NB4 (cell line): ENCODE data around the gene NR1H4.

Source experiments
- DNase-seq: peaks from one replicate; pipeline ENCODE4 v3.0.0; 2010; ENCODE audit warnings: low read depth
- H3K4me3 ChIP-seq: one replicate; pipeline ENCODE4 v1.5.1; 2011; ENCODE audit warnings: mild to moderate bottlenecking, low read depth, low read length, moderate library complexity
- CTCF ChIP-seq: IDR thresholded peaks from one replicate; pipeline ENCODE4 v1.5.1; 2012; ENCODE audit warnings: low read depth, low read length
- MAX ChIP-seq: IDR thresholded peaks from 2 replicates; pipeline ENCODE4 v1.6.1; 2011; ENCODE audit warnings: low read depth, low read length
- MYC ChIP-seq: IDR thresholded peaks from 2 replicates; pipeline ENCODE4 v1.6.1; 2011; ENCODE audit warnings: low read depth, low read length
- POLR2A ChIP-seq: IDR thresholded peaks from 2 replicates; pipeline ENCODE4 v1.6.1; 2011; ENCODE audit warnings: mild to moderate bottlenecking; ENCODE audit not compliant: insufficient read length; ENCODE audit errors: extremely low read depth

Gene NR1H4

GRCh38 chr12:100473050-100473715 lies 483 bp upstream of the NR1H4 start:
- TF ChIP-seq POLR2A (no peak), MAX (no peak), MYC (no peak), CTCF (no peak)
- no peak for DNase-seq
- no peak overlapping the region for H3K4me3 ChIP-seq

- H3K4me3 ChIP-seq, result no peak overlapping the region
- TF ChIP-seq MAX, result no peak
- TF ChIP-seq MYC, result no peak
- no peak for TF ChIP-seq CTCF
- TF ChIP-seq POLR2A, result no peak
- DNase-seq, result no peak
Measured at GRCh38 chr12:100474617-100475016, 951 bp downstream of the NR1H4 start.

GRCh38 chr12:100476013-100476751 lies 2.5 kb downstream of the NR1H4 start:
- no peak overlapping the region for H3K4me3 ChIP-seq
- no peak for DNase-seq
- TF ChIP-seq MAX (no peak), POLR2A (no peak), CTCF (no peak), MYC (no peak)

- no peak overlapping the region for H3K4me3 ChIP-seq
- DNase-seq, result no peak
- TF ChIP-seq MAX (no peak), MYC (no peak), CTCF (no peak), POLR2A (no peak)
Measured at GRCh38 chr12:100481021-100481420, 7.4 kb downstream of the NR1H4 start.

- DNase-seq, result no peak
- TF ChIP-seq MAX (no peak), CTCF (no peak), MYC (no peak), POLR2A (no peak)
- no peak overlapping the region for H3K4me3 ChIP-seq
Measured at GRCh38 chr12:100484183-100484886, 10.7 kb downstream of the NR1H4 start.
